Type B pancreatic cell (in vitro differentiated cells): ENCODE measurements around the gene CUX1. TPM values are rescaled to one million over a fixed set of nuclear protein-coding genes. Genes with fewer than 3 reads are reported as not detected.

ENCODE experiments used
- DNase-seq: peaks from one replicate; pipeline ENCODE4 v3.0.0; 2021; ENCODE audit warnings: mixed read lengths; ENCODE audit not compliant: unreplicated experiment; ENCODE audit errors: extremely low spot score
- H3K27ac Mint-ChIP-seq: 2 replicates; pipeline ENCODE4 v1.8.0; 2021; ENCODE audit warnings: mild to moderate bottlenecking, mixed read lengths
- H3K27me3 Mint-ChIP-seq: 2 replicates; pipeline ENCODE4 v1.8.0; 2021; ENCODE audit warnings: mixed read lengths
- H3K36me3 Mint-ChIP-seq: 2 replicates; pipeline ENCODE4 v1.8.0; 2021; ENCODE audit warnings: mixed read lengths
- H3K4me1 Mint-ChIP-seq: one replicate; pipeline ENCODE4 v1.8.0; 2021; ENCODE audit warnings: mixed read lengths; ENCODE audit not compliant: unreplicated experiment
- H3K4me3 Mint-ChIP-seq: 2 replicates; pipeline ENCODE4 v1.8.0; 2021; ENCODE audit warnings: mild to moderate bottlenecking, mixed read lengths
- H3K9me3 Mint-ChIP-seq: 2 replicates; pipeline ENCODE4 v1.8.0; 2021; ENCODE audit warnings: mixed read lengths
- CTCF ChIP-seq: fragments of 200-600 bp; sonication (generic); conservative IDR thresholded peaks from 2 replicates; pipeline ENCODE4 v1.5.0; 2021; ENCODE audit warnings: antibody characterized with exemption, mild to moderate bottlenecking
- total RNA-seq: library from RNA; stranded (reverse); gene quantifications from 2 replicates; pipeline ENCODE4 v1.2.1, GENCODE V29; 2021; ENCODE audit warnings: low replicate concordance

CUX1 gene
- total RNA-seq, 1 donor from 2014 or later: 76.4 TPM

GRCh38 chr7:101906291-101907240 is 89.1 kb downstream of the CUX1 start:
- DNase-seq: no peak
- Mint-ChIP-seq H3K4me3 (no peak overlapping the region), H3K9me3 (no peaks in the 10 kb centered on the region), H3K4me1 (peaks cover 3% of the 10 kb centered on the region), H3K27me3 (no peaks in the 10 kb centered on the region), H3K36me3 (peaks cover 4% of the 10 kb centered on the region), H3K27ac (no peak overlapping the region)
- TF ChIP-seq CTCF: no peak

DNA sequence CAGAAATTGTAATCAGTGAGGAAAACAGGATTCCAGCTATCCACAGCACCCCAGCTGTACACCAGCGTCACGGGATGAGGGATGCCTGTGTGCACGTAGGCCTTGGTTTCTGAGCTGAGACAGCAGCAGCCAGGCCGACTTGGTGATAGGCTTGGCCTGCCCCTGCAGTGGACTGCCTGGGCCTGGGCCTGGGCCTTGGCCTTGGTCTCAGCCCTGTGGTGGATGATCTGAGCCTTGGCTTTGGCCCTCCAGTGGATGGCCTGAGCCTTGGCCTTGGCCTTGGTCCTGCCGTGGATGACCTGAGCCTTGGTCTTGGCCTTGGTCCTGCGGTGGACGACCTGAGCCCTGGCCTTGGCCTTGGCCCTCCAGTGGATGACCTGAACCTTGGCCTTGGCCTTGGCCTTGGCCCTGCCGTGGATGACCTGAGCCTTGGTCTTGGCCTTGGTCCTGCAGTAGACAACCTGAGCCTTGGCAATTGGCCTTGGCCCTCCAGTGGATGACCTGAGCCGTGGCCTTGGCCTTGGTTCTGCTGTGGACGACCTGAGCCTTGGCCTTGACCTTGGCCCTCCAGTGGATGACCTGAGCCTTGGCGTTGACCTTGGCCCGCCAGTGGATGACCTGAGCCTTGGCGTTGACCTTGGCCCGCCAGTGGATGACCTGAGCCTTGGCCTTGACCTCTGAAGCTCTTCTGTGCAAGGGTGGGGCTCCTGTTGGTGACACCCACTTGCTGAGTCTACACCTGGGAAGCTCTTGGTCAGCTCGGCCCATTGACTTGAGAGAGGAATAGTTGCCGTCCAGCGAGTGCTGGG is 93.8 kb downstream of the CUX1 start:
- H3K27ac Mint-ChIP-seq: no peak overlapping the region
- H3K9me3 Mint-ChIP-seq: no peaks in the 10 kb centered on the region

DNA sequence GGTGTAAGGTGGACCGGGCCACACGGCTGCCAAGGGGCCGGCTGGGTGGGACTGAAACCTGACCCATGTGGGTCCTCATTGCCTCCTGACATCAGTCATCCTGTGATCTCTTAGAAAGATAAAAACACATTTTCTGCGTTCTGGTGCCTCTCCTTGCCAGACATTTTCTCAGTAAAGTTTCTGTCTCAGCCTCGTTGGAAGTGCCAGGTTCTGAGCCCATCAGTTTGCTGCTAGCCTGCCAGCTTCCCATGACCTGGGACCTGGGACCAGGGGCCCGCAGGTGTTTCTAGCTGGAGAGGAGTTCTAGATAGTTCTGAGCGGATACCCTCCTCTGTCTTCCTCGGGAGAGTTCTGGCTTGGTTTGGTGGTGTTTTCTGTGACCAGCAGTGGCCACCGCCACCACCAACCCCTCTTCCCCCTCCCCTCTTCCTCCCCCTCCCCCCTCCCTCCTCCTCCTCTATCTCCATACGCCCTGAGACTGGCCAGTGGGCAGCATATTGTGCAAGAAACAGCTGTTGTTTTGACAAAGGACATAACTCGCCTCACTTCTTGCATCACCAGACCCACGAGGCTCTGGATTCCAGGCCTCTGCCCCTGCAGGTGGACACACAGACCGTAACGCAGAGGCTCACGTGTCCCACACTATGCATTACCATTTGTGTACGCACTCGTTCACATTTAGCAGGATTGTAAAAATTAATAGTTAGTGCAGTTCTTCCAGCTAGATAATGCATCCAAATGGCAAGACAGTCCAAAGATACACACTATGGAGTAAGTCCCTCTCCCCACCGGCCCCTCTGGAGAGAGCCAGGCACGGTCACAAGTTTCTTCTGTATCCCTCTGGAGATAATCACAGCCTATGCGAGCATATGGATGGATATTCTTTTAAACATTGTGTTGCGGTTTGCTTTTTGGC is 94.6 kb downstream of the CUX1 start:
- Mint-ChIP-seq H3K27me3 (no peaks in the 10 kb centered on the region), H3K4me1 (peaks cover 21% of the 10 kb centered on the region), H3K27ac (no peak overlapping the region), H3K36me3 (peaks cover 7% of the 10 kb centered on the region), H3K4me3 (no peak overlapping the region), H3K9me3 (no peaks in the 10 kb centered on the region)
- TF ChIP-seq CTCF: no peak
- no peak for DNase-seq

More for the DNA sequence above, 93.8 kb downstream of the CUX1 start:
- Mint-ChIP-seq H3K4me1 (peaks cover 21% of the 10 kb centered on the region), H3K27me3 (no peaks in the 10 kb centered on the region), H3K36me3 (peaks cover 4% of the 10 kb centered on the region), H3K4me3 (no peak overlapping the region)
- no peak for TF ChIP-seq CTCF
- no peak for DNase-seq

- no peaks in the 10 kb centered on the region for H3K27me3 Mint-ChIP-seq
- peaks cover 21% of the 10 kb centered on the region for H3K4me1 Mint-ChIP-seq
Observed at GRCh38 chr7:101912716-101913110, 95.3 kb downstream of the CUX1 start.

More at GRCh38 chr7:101912716-101913110, 95.3 kb downstream of the CUX1 start:
- peaks cover 9% of the 10 kb centered on the region for H3K36me3 Mint-ChIP-seq
- H3K4me3 Mint-ChIP-seq: no peak overlapping the region
- peak overlapping the region; percentile 11 for H3K27ac Mint-ChIP-seq
- DNase-seq: no peak
- no peak for TF ChIP-seq CTCF
- H3K9me3 Mint-ChIP-seq: no peaks in the 10 kb centered on the region
